ENCODE data around the gene COL4A1. TPM values are rescaled to one million over a fixed set of nuclear protein-coding genes. Genes with fewer than 3 reads are reported as not detected.

Gene COL4A1
- total RNA-seq, 4 donors from 2014 or later = 278 to 618 (median 440) TPM

- Histone ChIP-seq H3K27me3 (no peaks in the 10 kb centered on the region), H3K4me1 (peaks cover 0 to 15% (median 0%) of the 10 kb centered on the region in 3 donors), H3K4me3 (no peak overlapping the region), H3K27ac (peak overlapping the region in 2 of 4 donors; percentile 32 to 40), H3K36me3 (peaks cover 4 to 99% of the 10 kb centered on the region in 2 donors), H3K9me3 (no peaks in the 10 kb centered on the region)
- WGBS, 2 donors (ENCODE audit: low coverage in 1 of 2) = 80 to 85% methylated on average over 3 to 5 of the region's 8 CpGs
- TF ChIP-seq POLR2A (IDR thresholded peaks at IDR 0.05) (no peak), EP300 (IDR thresholded peaks at IDR 0.05) (no peak), CTCF (IDR thresholded peaks at IDR 0.05) (no peak), POLR2AphosphoS5 (IDR thresholded peaks at IDR 0.05) (no peak)
- ATAC-seq = no peak
Measured at GRCh38 chr13:110195547-110196485, 111.1 kb downstream of the COL4A1 start.

GRCh38 chr13:110194451-110194850, 112.5 kb downstream of the COL4A1 start:
- Histone ChIP-seq H3K27ac (no peak overlapping the region), H3K9me3 (no peaks in the 10 kb centered on the region), H3K4me1 (peaks cover 0 to 15% (median 0%) of the 10 kb centered on the region in 3 donors), H3K4me3 (no peak overlapping the region), H3K27me3 (no peaks in the 10 kb centered on the region), H3K36me3 (peaks cover 4 to 99% of the 10 kb centered on the region in 2 donors)
- 72 to 77% methylated on average over 7 to 8 of the region's 8 CpGs for WGBS, 2 donors (ENCODE audit: low coverage in 1 of 2)
- TF ChIP-seq CTCF (IDR thresholded peaks at IDR 0.05) = no peak
- no peak for TF ChIP-seq EP300 (IDR thresholded peaks at IDR 0.05)
- no peak for TF ChIP-seq POLR2AphosphoS5 (IDR thresholded peaks at IDR 0.05)
- TF ChIP-seq POLR2A (IDR thresholded peaks at IDR 0.05) = no peak
- ATAC-seq = no peak

- WGBS, 2 donors (ENCODE audit: low coverage in 1 of 2) = no CpG with 5 or more reads among the region's 10 CpGs
- Histone ChIP-seq H3K27me3 (no peaks in the 10 kb centered on the region), H3K9me3 (no peaks in the 10 kb centered on the region), H3K4me3 (no peak overlapping the region), H3K36me3 (peaks cover 0 to 99% of the 10 kb centered on the region in 2 donors), H3K4me1 (peaks cover 0 to 20% (median 0%) of the 10 kb centered on the region in 3 donors), H3K27ac (peak overlapping the region in 2 of 4 donors; percentile 37 to 40)
- TF ChIP-seq EP300 (IDR thresholded peaks at IDR 0.05) (no peak), CTCF (IDR thresholded peaks at IDR 0.05) (no peak), POLR2A (IDR thresholded peaks at IDR 0.05) (no peak), POLR2AphosphoS5 (IDR thresholded peaks at IDR 0.05) (no peak)
- ATAC-seq = no peak
Measured at GRCh38 chr13:110193491-110193890, 113.5 kb downstream of the COL4A1 start.

- TF ChIP-seq POLR2A (IDR thresholded peaks at IDR 0.05) (no peak), POLR2AphosphoS5 (IDR thresholded peaks at IDR 0.05) (no peak), EP300 (IDR thresholded peaks at IDR 0.05) (no peak), CTCF (IDR thresholded peaks at IDR 0.05) (no peak)
- Histone ChIP-seq H3K4me3 (no peak overlapping the region), H3K4me1 (peaks cover 0 to 23% (median 0%) of the 10 kb centered on the region in 3 donors), H3K27me3 (no peaks in the 10 kb centered on the region), H3K27ac (peak overlapping the region in 3 of 4 donors; percentile 1 to 40 (median 37)), H3K9me3 (no peaks in the 10 kb centered on the region), H3K36me3 (peaks cover 0 to 97% of the 10 kb centered on the region in 2 donors)
- no peak for ATAC-seq
- 61 to 80% methylated on average over 1 to 2 of the region's 5 CpGs for WGBS, 2 donors (ENCODE audit: low coverage in 1 of 2)
Measured at GRCh38 chr13:110192472-110192871, 114.5 kb downstream of the COL4A1 start.

Measured in gastroesophageal sphincter (tissue), 4 donors.